Measurements from ENCODE around the gene ADGRG7.

Gene ADGRG7

DNA sequence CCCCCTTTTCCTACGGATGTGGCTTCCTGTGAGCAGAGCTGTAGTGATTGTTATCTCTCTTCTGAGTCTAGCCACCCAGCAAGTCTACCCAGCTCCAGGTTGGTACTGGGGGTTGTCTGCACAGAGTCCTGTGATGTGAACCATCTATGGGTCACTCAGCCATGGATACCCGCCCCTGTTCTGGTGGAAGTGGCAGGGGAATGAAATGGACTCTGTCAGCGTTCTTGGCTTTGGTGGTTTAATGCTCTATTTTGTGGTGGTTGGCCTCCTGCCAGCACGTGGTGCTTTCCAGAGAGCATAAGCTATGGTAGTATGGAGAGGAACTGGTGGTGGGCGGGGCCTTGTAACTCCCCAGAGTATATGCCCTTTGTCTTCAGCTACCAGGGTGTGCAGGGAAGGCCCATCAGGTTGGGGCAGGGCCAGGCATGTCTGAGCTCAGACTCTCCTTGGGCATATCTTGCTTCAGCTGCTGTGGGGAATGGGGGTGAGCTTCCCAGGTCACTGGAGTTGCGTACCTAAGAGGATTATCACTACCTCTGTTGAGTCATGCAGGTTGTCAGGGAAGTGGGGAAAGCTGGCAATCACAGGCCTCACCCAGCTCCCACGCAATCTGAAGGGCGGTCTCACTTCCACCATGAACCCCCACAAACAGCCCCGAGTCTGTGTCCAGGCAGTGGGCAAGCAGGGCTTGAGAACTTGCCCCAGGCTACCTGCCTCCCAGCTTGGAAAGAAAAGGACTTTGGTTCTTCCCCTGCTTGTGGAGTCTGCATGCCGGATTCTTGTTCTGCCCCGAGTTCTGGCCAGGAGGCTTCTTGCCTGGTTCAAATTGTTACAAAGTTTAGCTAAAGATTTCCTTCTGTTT lies 9.0 kb upstream of the ADGRG7 start:
- no peak for DNase-seq (ENCODE audit: low spot score)

DNA sequence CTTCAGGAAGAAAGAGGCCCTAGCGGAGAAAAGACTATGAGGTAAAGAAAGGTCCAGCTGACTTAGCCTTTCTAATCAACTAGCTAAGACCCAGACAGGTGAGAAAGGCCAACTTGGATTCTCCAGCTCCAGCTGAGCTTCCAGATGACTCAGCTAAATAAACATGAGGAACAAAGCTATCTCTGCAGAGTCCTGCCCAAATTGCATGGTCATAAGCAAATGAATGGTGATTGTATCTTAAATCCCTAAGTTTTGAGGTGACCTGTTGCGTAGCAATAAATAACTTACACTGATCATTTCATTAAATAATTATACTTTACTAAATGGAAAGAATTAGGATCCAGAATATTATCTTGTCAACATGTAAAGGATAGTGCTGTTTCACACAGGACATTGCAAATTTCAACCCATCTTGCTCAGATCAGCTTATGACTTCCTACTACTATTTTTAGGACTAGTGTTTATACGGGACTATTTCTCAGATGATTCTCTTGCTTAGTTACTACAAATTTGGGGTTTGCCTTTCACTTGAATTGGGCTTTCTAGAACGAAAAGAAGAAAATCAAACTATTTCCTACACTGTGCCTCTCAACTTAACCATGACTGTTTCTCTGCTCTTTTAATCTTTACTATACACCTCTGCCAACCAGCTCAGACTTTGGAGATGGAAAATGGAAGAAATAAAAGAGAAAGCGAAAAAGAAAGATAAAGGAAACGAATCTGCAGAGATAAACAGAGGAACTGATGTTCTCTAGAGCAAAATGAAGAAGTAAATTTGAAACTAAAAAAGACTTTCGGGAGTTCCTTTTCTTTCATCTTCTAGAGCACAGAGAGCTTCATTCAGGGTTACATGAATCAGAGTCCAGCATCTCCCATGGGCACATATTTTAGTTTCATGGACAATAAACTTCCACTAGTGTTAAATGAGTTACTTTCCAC lies 6.6 kb upstream of the ADGRG7 start:
- no peak for DNase-seq (ENCODE audit: low spot score)

DNA sequence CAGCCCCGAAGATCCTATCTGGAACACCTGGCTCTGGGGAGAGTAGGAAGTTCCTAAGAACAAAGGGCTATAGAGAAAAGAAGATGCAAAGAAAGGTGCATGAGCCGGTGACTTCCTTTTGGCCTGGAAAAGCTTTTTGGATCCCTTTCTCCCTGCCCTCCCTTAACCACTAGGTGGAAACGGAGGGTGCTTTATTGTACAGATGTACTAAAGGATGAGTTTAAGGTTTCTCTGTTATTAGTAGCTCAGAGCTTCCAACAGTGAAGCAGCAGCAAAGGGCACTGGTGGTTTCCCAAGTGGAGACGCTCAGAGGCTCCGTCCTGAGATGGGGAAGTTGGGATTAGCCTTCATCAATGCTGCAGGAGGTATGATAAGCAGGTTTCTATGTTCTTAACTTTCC lies 5.9 kb upstream of the ADGRG7 start:
- DNase-seq (ENCODE audit: low spot score): peak; percentile 27

DNA sequence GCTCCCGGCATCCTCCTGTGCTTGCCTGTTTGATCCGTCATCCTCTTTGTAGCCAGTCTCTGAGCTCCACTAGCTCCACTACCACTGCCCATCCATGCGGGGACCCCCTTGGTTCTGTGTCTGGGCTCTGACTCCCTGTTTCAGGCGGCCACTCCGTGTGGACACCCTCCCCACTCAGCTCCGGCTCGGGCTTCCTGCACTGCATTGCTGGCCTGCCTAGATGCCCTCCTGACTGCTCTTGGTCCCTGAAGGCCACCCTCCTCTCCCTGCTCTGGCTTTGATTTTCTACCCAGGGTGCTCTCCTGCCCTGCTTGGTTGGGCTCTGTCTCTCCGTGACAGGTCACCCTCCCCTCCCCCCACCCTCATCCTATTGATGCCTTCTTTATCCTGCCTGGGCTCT lies 4.0 kb upstream of the ADGRG7 start:
- no peak for DNase-seq (ENCODE audit: low spot score)

DNA sequence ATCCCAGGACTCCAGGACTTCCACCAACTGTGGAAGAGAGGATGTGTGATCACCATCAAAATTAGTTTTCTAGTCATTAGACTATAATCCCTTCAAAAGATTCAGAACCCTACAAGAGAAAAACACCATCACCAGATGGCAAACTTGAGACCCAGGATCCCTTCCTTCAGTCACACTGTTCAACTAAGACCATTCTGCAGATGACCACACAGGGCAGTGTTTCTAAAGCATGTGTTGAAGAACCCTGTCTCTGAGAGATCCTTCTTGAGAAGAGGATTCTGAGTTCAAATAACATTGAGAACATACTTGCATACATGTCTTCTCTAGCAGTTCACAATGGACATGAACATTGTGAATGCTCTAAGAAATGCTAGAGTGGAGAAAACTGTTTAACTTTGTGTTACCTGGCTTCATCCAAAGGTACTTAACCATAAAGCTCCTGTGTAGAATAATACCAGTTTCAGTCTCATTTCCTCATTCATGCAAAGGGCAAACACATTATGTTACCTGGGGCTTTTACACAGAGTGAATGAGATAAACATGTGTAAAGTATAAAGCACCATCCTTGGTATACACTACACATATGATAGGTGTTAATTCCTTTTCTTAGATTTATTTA lies 2.4 kb upstream of the ADGRG7 start:
- DNase-seq (ENCODE audit: low spot score): no peak

DNA sequence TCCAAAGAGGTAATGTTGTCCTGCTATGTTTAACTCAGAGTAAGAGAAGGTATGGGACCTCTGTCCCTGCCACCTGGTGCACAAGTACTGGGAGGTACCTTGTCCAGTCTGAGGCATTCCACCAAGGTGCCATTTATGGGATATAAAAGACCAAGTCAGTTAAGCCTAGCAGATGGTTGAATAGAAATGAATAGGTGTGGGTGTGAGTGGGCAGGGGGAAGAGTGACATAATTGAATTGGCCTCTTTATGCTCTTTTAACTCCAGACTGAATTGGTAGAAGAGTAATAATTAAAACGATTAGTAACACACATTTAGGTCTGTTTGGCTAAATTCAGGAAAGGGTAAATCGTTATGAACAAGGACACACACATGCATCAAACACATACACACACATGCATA lies 562 bp downstream of the ADGRG7 start:
- no peak for DNase-seq (ENCODE audit: low spot score)

DNA sequence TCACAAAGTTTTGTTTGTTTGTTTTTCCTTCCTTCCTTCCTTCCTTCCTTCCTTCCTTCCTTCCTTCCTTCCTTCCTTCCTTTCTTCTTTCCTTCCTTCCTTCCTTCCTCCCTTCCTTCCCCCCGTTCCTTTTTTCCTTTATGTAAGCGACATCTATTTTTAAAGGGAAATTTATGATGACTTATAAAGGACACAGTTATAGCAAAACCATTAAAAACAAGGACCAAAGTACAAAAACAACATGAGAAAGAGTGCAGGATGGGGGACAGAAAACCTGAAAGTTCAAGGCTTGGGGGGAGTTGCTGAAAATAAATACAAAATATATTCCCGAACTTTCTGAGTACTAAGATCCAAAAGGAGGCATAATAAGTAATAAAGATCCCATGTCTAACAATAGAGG lies 1.8 kb downstream of the ADGRG7 start:
- DNase-seq (ENCODE audit: low spot score): no peak

DNA sequence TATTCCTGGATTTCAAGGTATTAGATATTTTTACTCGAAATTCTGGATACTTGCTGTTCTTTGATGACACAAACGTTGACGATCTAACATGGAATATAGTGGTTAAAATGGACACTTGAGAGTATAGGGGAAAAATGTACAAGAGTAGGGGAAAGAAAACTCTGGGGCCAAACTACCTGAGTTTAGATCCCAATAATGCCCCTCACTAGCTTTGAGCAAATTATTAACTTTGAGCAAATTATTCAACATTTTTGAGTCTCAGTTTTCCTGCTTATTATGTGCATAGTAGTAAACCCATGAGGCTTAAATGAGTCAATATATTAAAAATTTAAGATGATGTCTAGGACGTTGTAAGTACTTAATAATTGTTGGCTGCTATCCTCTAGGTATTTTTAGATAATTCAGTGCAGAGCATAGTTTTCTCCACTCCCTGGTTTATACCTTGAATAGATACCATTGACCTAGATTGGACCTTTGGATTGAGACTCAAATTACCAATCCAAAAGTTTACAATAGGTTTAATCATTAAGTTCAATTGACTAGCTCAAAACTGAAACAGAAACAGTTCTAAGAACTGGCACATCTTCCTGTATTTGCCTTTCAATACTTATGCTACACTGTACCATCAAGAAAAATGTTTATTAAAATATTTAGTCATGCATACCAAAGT lies 4.5 kb downstream of the ADGRG7 start:
- DNase-seq (ENCODE audit: low spot score): no peak

DNA sequence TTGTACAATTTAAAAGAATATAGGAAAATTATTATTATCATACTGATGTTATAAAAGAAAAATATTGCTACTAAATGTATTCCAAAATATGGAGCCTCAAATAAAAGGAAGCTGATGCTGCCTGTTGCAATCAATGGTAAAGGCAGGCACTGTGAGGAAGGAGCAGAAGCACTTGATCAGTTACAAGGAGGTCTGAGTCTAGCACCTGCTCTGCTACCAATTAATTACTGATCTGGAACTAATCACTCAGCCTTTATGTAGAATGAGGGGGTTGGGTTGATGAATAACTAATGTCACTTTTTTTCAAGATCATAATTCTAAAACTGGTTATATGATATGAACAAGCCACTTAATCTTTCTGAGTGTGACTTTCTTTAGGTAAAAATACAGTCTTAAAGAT lies 5.5 kb downstream of the ADGRG7 start:
- DNase-seq (ENCODE audit: low spot score): no peak

DNA sequence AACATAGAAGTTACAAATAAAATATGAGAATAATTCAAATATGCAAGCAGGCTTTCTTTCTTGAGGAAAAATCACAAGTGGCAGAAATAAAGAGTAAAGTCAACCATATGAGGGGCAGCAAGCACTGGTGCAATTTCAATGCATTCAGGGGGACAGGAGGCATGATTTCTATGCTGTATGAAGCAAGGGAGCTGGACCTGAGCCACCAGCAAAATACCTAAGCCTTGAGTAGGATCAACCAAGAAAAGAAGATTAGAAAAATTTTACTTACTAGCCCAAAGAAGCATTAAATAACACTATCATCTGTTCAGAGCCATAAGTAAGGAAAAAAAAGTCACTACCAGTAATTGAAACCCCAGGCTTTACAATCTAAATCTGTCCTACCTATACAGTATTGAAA lies 6.3 kb downstream of the ADGRG7 start:
- no peak for DNase-seq (ENCODE audit: low spot score)

DNA sequence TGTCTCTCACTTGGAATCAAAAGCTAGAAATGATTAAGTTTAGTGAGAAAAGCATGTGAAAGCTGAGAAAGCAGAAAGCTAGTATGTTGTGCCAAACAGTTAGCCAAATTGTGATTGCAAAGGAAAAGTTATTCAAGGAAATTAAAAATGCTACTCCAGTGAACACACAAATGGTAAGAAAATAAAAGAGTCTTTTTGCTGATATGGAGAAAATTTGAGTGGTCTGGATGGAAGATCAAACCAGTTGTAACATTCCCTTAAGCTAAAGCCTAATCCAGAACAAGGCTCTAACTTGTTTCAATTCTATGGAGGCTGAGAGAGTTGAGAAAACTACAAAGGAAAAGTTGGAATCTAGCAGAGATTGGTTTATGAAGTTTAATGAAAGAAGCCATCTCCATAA lies 11.8 kb downstream of the ADGRG7 start:
- no peak for DNase-seq (ENCODE audit: low spot score)

DNA sequence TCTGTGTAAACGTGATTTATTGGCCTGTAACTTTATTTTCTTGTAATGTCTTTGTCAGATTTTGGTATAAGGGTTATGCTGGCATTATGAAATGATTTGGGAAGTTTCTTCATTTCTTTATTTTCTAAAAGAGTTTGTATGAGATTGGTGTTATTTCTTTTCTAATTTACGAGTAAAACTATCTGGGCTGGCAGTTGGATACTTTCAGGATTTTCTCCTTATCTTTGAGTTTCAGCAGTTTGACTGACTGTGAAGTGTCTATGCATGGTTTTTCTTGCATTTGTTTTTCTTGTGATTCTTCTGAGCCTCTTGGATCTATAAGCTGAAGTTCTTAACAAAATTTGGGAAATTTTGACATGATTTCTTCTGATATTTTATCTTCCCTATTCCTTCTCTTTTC lies 18.1 kb downstream of the ADGRG7 start:
- no peak for DNase-seq (ENCODE audit: low spot score)

DNA sequence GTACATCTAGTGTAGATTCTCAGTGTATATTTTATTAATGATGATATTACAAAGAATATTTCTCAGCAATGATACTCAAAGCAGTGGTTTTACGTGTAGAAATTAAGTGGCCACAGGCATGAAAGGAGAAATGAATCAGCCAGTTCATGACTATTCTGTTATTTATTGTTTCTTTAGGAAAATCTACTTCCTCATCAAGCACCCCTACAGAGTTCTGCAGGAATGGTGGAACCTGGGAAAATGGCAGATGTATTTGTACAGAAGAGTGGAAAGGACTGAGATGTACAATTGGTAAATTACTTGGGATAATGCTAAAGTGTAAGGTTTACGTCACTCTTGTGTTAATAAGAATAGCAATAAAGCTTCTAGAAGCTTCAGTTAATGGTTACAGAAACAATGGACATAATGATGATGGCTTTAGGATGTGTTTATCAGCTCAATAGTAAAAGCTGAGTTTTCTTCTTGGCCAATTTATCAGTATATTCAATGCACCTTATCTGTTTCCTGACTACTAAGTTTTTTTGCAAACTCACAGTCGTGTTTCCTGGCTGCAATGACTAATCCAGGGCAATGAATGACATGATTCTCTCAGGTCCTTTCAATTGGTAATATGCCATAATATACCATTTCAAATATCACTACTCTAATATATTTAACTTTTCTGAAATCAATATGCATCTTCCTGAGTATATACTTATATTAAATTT lies 20.2 kb downstream of the ADGRG7 start:
- DNase-seq (ENCODE audit: low spot score): no peak

DNA sequence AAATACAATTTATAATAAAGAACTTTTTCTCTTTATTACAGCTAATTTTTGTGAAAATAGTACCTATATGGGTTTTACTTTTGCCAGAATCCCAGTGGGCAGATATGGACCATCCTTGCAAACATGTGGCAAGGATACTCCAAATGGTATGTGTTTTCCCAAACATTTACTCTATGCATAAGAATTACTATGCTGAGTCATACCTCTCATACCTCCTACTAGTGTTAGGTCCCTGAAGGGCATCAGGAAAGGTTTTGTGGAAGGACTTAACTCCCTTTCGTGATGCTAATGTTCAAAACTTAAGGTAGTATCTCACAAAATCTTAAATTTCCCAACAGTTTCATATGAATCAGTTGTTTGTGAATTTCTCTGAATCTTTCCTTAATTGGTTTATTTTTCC lies 21.3 kb downstream of the ADGRG7 start:
- no peak for DNase-seq (ENCODE audit: low spot score)

DNA sequence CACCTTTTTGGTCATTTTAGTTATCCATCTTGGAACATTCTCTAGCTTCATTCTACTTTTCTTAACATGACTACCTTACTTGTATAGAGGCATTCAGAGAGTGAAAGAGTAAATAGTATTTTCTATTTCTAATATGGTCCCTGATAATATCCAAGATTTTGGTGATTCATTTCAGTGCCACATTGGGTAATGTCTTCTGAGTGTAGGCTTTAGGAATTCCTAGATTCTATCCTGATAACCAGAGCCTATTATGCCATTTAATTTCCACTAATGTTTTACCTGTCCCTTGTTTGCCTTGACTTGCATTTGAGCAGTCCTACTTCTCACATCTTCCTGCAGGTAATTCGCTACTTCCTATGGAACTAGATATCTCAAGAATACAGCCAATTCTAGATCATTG lies 21.8 kb downstream of the ADGRG7 start:
- DNase-seq (ENCODE audit: low spot score): no peak

DNA sequence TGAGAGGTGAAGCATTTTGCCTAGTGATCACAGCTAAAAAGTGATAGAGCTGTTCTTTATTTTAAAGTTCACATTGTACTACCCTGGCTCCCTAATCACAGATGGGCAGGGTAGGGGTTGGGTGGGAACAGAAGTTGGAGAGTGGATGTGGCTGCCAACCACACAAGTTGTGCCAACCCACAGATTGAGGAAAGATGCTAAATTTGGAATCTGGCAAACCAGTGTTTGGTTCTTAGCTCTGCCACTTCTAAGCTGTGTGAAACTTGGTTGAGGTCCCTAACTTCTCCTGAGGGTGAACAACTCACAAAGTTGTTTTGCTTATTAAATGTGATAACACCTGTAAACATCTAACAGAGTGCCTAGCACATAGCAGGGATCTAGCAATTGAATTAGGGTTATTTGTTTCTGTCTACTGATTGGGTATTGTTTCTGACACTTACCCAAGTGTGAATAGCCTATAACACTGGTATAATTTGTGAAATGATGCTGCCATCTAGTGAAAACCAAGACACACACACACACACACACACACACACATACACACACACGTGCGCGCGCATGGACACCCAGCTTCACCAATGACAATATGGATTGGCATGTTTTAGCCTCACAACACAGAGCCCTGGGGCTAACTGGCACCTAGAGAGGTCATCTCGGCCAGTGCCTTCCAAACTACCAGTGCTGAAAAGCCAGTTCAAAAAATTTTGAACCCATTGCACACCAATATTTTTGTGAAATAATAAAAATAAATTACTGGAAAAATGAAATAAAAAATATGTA lies 25.3 kb downstream of the ADGRG7 start:
- no peak for DNase-seq (ENCODE audit: low spot score)

DNA sequence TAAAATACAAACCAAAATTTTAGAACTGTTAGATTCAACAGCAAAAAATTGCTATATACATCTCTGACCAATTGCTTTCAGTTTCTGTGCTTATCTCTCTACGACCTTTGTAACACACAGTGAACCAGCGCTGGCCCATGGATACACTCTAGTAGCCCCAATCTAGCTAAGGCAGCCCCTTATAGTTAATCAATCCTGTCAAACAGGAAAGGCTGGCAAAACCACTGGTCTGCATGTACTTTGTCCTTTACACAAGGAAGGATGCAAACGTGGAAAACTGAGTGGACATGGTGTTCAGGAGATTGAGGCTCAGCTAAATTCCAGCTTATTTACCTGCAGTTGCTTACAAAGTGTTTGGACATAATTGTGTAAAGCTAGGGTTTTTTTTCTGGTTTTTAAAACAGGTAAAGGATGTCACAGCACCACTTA lies 25.9 kb downstream of the ADGRG7 start:
- DNase-seq (ENCODE audit: low spot score): no peak

DNA sequence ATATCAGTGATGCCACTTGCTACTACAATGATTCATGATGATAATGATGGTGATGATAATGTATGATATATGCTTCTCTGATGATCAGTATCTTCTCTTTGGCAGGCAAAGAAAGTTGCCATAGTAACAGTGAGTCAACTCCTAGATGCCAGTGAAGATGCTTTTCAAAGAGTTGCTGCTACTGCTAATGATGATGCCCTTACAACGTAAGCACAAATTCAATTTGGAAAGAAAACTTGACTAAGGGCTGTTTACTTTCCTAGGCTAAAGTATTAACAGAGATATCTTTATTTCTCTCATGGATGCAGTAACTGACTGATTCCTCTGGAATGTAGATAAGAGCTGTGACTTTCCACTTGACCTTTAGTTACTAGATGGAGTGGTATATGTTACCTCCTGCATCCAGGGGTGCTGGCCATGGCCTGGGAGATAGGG lies 27.8 kb downstream of the ADGRG7 start:
- peak; percentile 36 for DNase-seq (ENCODE audit: low spot score)

DNA sequence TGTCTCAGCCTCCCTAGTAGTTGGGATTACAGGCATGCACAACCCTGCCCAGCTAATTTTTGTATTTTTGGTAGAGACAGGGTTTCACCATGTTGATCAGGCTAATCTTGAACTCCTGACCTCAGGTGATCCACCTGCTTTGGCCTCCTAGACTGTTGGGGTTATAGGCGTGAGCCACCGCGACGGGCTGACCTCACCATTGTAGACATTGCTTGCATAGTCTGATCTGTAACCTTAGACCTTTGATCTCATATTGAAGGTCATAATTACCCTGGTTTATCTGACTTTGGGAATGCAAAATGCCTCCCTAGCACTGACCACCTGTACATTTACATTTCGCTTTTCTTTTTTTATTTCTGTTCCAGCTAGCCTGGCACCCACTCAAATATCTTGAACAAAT lies 31.2 kb downstream of the ADGRG7 start:
- DNase-seq (ENCODE audit: low spot score): no peak

DNA sequence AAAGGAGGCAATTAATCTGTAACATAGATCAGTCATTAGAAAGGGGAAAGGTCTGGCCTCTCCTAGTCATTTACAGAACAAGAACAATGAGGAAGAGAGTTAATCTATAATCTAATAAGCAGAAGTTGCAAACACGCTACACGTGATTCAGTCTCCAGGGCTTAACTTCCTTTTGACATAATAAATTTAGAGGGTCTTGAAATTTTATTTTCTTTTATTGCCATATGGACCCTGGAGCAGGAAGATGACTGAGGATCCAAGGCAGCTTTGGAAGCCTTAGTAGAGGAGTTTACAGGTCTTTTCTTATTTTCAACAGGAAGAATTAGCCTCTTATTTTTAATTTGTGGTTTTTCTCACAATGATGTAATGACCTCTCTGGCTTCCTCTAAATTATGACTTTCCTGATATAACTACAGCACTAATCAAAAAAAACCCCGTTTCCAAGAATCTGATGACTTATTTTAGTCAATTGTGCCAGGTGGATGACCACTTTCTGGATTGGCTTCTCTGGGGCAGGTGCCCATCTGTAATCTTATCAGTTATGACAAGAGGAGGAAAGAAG lies 32.2 kb downstream of the ADGRG7 start:
- no peak for DNase-seq (ENCODE audit: low spot score)
